Chondrocyte (in vitro differentiated cells): Measurements from ENCODE around the gene SPACA4. TPM values are rescaled to one million over a fixed set of nuclear protein-coding genes. Genes with fewer than 3 reads are reported as not detected.

Experiments used
- DNase-seq: peaks from one replicate; pipeline ENCODE4 v3.0.0; 2021; ENCODE audit warnings: mixed read lengths, low spot score
- H3K27ac Mint-ChIP-seq: one replicate; pipeline ENCODE4 v1.8.0; 2021; ENCODE audit warnings: mild to moderate bottlenecking, moderate library complexity, mixed read lengths; ENCODE audit not compliant: unreplicated experiment
- H3K27me3 Mint-ChIP-seq: 2 replicates; pipeline ENCODE4 v1.8.0; 2021; ENCODE audit warnings: low read depth, mixed read lengths
- H3K36me3 Mint-ChIP-seq: 2 replicates; pipeline ENCODE4 v1.8.0; 2021; ENCODE audit warnings: low read depth, mixed read lengths
- H3K4me1 Mint-ChIP-seq: 2 replicates; pipeline ENCODE4 v1.8.0; 2021; ENCODE audit warnings: low read depth, mild to moderate bottlenecking, mixed read lengths
- H3K4me3 Mint-ChIP-seq: one replicate; pipeline ENCODE4 v1.8.0; 2021; ENCODE audit warnings: mild to moderate bottlenecking, moderate library complexity, mixed read lengths; ENCODE audit not compliant: unreplicated experiment
- H3K9me3 Mint-ChIP-seq: 2 replicates; pipeline ENCODE4 v1.8.0; 2021; ENCODE audit warnings: low read depth, mixed read lengths
- total RNA-seq: library from RNA; stranded (reverse); gene quantifications from 3 replicates; pipeline ENCODE4 v1.2.1, GENCODE V29; 2021
- TF ChIP-seq, protein P1 (sequence below): fragments of 200-600 bp; sonication (generic); IDR thresholded peaks from 2 replicates; pipeline ENCODE4 v1.5.0; 2021; ENCODE audit warnings: antibody characterized with exemption, mild to moderate bottlenecking, moderate library complexity

SPACA4 gene
- total RNA-seq, 1 donor from 2014 or later, result not detected

DNA sequence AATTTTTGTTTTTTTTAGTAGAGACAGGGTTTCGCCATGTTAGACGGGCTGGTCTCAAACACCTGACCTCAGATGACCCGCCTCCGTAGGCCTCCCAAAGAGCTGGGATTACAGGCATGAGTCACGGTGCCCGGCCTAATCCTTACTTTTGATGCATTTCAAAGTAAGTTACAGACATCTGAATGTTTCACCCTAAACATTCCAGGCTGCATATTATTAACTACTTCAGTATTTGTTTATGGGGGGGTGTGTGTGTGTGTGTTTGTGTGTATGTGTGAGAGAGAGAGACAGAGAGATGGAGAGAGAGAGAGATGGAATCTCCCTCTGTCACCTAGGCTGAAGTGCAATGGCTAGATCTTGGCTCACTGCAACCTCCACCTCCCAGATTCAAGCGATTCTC is 41.5 kb upstream of the SPACA4 start:
- Mint-ChIP-seq H3K27ac (no peak overlapping the region), H3K9me3 (no peaks in the 10 kb centered on the region), H3K27me3 (no peaks in the 10 kb centered on the region), H3K36me3 (no peaks in the 10 kb centered on the region), H3K4me3 (no peak overlapping the region), H3K4me1 (peaks cover 19% of the 10 kb centered on the region)
- TF ChIP-seq, protein P1, sequence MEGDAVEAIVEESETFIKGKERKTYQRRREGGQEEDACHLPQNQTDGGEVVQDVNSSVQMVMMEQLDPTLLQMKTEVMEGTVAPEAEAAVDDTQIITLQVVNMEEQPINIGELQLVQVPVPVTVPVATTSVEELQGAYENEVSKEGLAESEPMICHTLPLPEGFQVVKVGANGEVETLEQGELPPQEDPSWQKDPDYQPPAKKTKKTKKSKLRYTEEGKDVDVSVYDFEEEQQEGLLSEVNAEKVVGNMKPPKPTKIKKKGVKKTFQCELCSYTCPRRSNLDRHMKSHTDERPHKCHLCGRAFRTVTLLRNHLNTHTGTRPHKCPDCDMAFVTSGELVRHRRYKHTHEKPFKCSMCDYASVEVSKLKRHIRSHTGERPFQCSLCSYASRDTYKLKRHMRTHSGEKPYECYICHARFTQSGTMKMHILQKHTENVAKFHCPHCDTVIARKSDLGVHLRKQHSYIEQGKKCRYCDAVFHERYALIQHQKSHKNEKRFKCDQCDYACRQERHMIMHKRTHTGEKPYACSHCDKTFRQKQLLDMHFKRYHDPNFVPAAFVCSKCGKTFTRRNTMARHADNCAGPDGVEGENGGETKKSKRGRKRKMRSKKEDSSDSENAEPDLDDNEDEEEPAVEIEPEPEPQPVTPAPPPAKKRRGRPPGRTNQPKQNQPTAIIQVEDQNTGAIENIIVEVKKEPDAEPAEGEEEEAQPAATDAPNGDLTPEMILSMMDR, result no peak
- DNase-seq, result no peak

DNA sequence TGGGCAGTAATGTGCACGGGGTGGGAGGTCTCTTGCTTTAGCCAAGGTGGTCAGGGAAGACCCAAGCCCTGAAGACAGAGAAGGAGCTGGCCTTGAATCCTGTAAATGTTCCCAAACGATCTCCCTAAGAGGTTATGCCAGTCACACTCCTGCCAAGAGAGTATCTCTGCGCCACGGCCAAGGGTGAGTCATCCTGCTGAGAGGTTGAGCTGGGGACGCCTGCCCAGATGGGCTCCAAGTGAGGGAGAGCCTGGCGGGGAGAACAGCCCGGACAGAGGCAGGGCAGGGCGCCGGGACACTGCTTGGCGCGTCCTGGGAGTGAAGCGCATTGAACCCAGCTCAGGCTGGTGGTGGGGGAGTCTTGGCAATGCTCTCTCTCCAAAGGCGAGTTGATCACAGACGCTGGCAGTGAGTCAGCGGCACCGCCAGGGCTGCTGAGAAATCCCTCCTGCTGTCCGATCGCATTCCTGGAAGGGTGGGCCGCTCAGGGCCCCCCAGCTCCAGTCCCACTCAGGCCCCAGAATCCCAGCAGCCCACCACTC is 38.1 kb upstream of the SPACA4 start:
- DNase-seq, result no peak
- H3K27me3 Mint-ChIP-seq, result no peaks in the 10 kb centered on the region
- no peaks in the 10 kb centered on the region for H3K9me3 Mint-ChIP-seq
- H3K27ac Mint-ChIP-seq, result peak overlapping the region; percentile 87
- H3K4me3 Mint-ChIP-seq, result peak overlapping the region; percentile 57
- peaks cover 16% of the 10 kb centered on the region for H3K4me1 Mint-ChIP-seq
- TF ChIP-seq, protein P1, result peak; percentile 16
- no peaks in the 10 kb centered on the region for H3K36me3 Mint-ChIP-seq

DNA sequence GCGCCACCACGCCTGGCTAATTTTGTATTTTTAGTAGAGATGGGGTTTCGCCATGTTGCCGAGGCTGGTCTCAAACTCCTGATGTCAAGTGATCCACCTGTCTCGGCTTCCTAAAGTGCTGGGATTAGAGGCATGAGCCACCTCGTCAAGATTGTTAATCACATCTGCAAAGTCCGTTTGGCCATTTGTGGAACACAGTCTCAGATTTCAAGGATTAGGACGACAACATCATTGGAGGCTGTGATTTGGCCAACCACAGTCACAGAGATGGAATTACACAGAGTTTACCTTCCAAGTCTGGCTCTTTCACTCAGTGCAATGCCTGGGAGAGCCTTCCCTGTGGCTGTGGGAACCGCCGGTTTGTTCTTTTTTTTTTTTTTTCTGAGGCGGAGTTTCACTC is 36.7 kb upstream of the SPACA4 start:
- no peak for DNase-seq
- Mint-ChIP-seq H3K9me3 (no peaks in the 10 kb centered on the region), H3K4me1 (peaks cover 21% of the 10 kb centered on the region), H3K36me3 (no peaks in the 10 kb centered on the region), H3K27ac (no peak overlapping the region), H3K27me3 (no peaks in the 10 kb centered on the region), H3K4me3 (no peak overlapping the region)
- TF ChIP-seq, protein P1, result no peak

DNA sequence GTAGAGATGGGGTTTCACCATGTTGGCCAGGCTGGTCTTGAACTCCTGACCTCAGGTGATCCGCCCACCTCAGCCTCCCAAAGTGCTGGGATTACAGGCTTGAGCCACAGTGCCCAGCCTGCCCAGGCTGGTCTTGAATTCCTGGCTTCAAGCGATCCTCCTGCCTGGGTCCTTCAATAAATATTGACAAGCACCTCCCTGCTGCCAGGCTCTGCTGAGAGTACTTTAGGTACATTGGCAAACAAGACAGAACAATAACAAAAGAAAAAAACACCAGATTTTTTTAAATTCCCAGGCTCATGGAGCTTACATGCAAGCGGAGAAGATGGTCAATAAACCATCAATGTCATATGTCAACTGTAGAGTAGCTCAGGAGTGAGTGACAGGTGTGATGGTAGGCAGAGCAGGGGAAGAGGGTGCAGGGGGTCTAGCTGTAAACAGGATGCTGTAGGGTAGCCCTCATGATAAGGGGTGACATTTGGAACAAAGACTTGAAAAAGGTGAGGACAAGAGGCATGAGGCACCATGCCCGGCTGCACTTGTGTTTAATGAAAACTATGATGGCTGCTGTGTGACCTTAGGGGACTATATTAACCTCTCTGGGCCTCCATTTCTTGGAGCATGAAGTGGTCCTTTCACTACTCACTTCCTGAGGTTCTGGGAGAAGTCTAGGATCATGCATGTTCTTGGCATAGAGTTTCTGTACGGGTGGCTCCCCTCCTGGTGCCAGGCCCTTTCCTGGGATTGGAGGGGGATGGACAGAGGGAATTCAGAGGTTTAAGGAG is 35.0 kb upstream of the SPACA4 start:
- H3K36me3 Mint-ChIP-seq, result no peaks in the 10 kb centered on the region

DNA sequence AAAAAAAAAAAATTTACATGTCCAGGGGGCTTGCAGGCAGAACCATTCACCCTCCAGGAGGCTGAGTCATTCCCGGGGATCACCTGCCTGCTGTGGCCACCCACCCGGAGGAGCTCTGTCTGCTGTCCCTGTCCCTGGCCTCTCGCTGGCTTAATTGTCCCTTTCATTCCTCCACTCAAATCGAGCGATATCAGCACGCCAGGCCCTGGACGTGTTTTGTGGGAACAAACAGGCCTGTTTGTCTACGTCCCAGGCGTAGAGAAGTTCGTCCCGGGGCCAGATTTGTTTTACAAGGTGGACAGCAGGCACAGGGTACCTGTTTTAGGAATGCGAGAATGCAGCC is 33.4 kb upstream of the SPACA4 start:
- TF ChIP-seq, protein P1, result no peak
- Mint-ChIP-seq H3K4me3 (no peak overlapping the region), H3K4me1 (peaks cover 15% of the 10 kb centered on the region), H3K9me3 (no peaks in the 10 kb centered on the region), H3K27me3 (no peaks in the 10 kb centered on the region), H3K27ac (no peak overlapping the region), H3K36me3 (no peaks in the 10 kb centered on the region)
- no peak for DNase-seq

More for the DNA sequence above, 35.0 kb upstream of the SPACA4 start:
- TF ChIP-seq, protein P1, result no peak
- H3K9me3 Mint-ChIP-seq, result no peaks in the 10 kb centered on the region
- no peaks in the 10 kb centered on the region for H3K27me3 Mint-ChIP-seq
- H3K4me3 Mint-ChIP-seq, result no peak overlapping the region
- DNase-seq, result no peak
- peaks cover 19% of the 10 kb centered on the region for H3K4me1 Mint-ChIP-seq
- H3K27ac Mint-ChIP-seq, result no peak overlapping the region
